HepG2 (cell line): ENCODE measurements around the gene GHSR. TPM values are rescaled to one million over a fixed set of nuclear protein-coding genes. Genes with fewer than 3 reads are reported as not detected.

Experiments used
- ATAC-seq: fragments of 200-7000 bp; cut with Tn5 transposase; 3 replicates; pipeline ENCODE4 v1.9.1; 2020; ENCODE audit warnings: mild to moderate bottlenecking, moderate library complexity
- BruUV-seq: library from RNA; stranded (reverse); fragments of 400-500 nt; replicated peaks from 2 replicates; lab custom pipeline; 2021; lab: Mats Ljungman, UMichigan
- CTCF ChIA-PET: fragments of 300-600 bp; formaldehyde crosslinking; extraction: SDS; loops from one replicate; lab custom pipeline; 2021; ENCODE audit warnings: low total read pairs, inconsistent platforms, low intra/inter-chr PET ratio; lab: Yijun Ruan, JAX
- POLR2A ChIA-PET: fragments of 350-600 bp; sonication (Branson Sonifier 250); formaldehyde crosslinking; loops from one replicate; lab custom pipeline; 2020; ENCODE audit warnings: antibody characterized with exemption, inconsistent platforms; lab: Yijun Ruan, JAX
- DNase-seq: peaks from one replicate; pipeline ENCODE4 v3.0.0-alpha.2; 2015; ENCODE audit warnings: low spot score
- FAIRE-seq: peaks from 3 replicates; lab custom pipeline; 2011; peaks lifted over from hg19 to GRCh38; lab: Jason Lieb, UNC
- H2AFZ ChIP-seq: one replicate; pipeline ENCODE4 v1.6.1; 2011; ENCODE audit warnings: low read length, inconsistent platforms
- H3K27ac ChIP-seq: fragments of 300-600 bp; 3 replicates; pipeline ENCODE4 v1.8.0; 2011; ENCODE audit warnings: mixed run types, mild to moderate bottlenecking, mixed read lengths, low read length, inconsistent platforms; ENCODE audit not compliant: insufficient read depth; ENCODE audit errors: extremely low read length
- H3K27me3 ChIP-seq, 2 experiments: fragments of 200-600 bp in 1 of 2; 2 replicates in 1 of 2; 3 replicates in 1 of 2; pipeline versions ENCODE4 v1.6.0 to v1.8.0; 2011; ENCODE audit warnings: low read length in 2 of 2, mild to moderate bottlenecking in 2 of 2, moderate library complexity in 2 of 2, inconsistent platforms in 1 of 2; ENCODE audit not compliant: insufficient read depth in 2 of 2, control insufficient read depth in 1 of 2
- H3K36me3 ChIP-seq, 2 experiments: fragments of 200-600 bp in 1 of 2; replicated peaks in 1 of 2; 2 replicates in 1 of 2; 3 replicates in 1 of 2; pipeline versions ENCODE4 v1.5.1 to v1.8.0; 2011; ENCODE audit warnings: low read length in 2 of 2, inconsistent platforms in 1 of 2; ENCODE audit not compliant: insufficient read depth in 2 of 2, control insufficient read depth in 1 of 2
- H3K4me1 ChIP-seq: 2 replicates; pipeline ENCODE4 v1.5.1; 2012; ENCODE audit warnings: low read length, inconsistent platforms; ENCODE audit not compliant: insufficient read depth
- H3K4me2 ChIP-seq: 2 replicates; pipeline ENCODE4 v1.6.0; 2011; ENCODE audit warnings: low read depth, low read length, inconsistent platforms
- H3K4me3 ChIP-seq, 3 experiments: fragments of 200-600 bp in 1 of 3; sonication (generic), shearing (Covaris generic) in 1 of 3; replicated peaks in 1 of 3; 2 replicates each; pipeline ENCODE4 v1.5.1; 2011 to 2016; ENCODE audit warnings: low read length in 3 of 3, inconsistent platforms in 2 of 3, low read depth in 2 of 3, mild to moderate bottlenecking in 2 of 3, control low read depth in 1 of 3, mixed read lengths in 1 of 3; ENCODE audit not compliant: insufficient read depth in 1 of 3
- H3K79me2 ChIP-seq: one replicate; pipeline ENCODE4 v1.6.1; 2011; ENCODE audit warnings: low read length, inconsistent platforms; ENCODE audit not compliant: insufficient read depth
- H3K9ac ChIP-seq: 2 replicates; pipeline ENCODE4 v1.6.0; 2011; ENCODE audit warnings: mild to moderate bottlenecking, low read depth, low read length, inconsistent platforms; ENCODE audit not compliant: insufficient read depth
- H3K9me3 ChIP-seq: 2 replicates; pipeline ENCODE4 v1.5.1; 2012; ENCODE audit warnings: mild to moderate bottlenecking, low read length
- H4K20me1 ChIP-seq: 2 replicates; pipeline ENCODE4 v1.6.0; 2011; ENCODE audit warnings: inconsistent platforms, mild to moderate bottlenecking, low read length, moderate library complexity; ENCODE audit not compliant: insufficient read depth
- FOXO1 ChIP-seq: sonication (generic); formaldehyde crosslinking; IDR thresholded peaks from 2 replicates; pipeline ENCODE4 v1.4.0; 2020; ENCODE audit warnings: missing genetic modification reagents
- IRX3 ChIP-seq: sonication (generic); formaldehyde crosslinking; IDR thresholded peaks from 2 replicates; pipeline ENCODE4 v1.8.1; 2023; ENCODE audit warnings: mild to moderate bottlenecking, low read depth, missing genetic modification reagents, borderline replicate concordance
- LCORL ChIP-seq, 2 experiments: fragments of 450-650 bp in 1 of 2; sonication (generic) in 1 of 2; formaldehyde crosslinking in 1 of 2; IDR thresholded peaks; 2 replicates each; pipeline versions ENCODE4 v1.5.0 to v1.6.1; 2017 to 2020; ENCODE audit warnings: antibody characterized with exemption in 1 of 2, missing genetic modification reagents in 1 of 2
- MIER2 ChIP-seq: IDR thresholded peaks from 2 replicates; pipeline ENCODE4 v1.6.1; 2016; ENCODE audit warnings: missing biosample characterization, missing genetic modification reagents
- PAF1 ChIP-seq: IDR thresholded peaks from 2 replicates; pipeline ENCODE4 v1.6.1; 2016; ENCODE audit warnings: missing genetic modification reagents, missing compliant biosample characterization
- PCBP1 ChIP-seq: fragments of 200-400 bp; formaldehyde crosslinking; IDR thresholded peaks from 2 replicates; pipeline ENCODE4 v1.6.1; 2017; ENCODE audit warnings: mild to moderate bottlenecking, low read depth, low read length, borderline replicate concordance
- PRPF4 ChIP-seq: fragments of 200-400 bp; formaldehyde crosslinking; IDR thresholded peaks from 2 replicates; pipeline ENCODE4 v1.6.1; 2016; ENCODE audit warnings: low read length, low read depth; ENCODE audit not compliant: poor library complexity, severe bottlenecking
- RNF219 ChIP-seq: sonication (generic); formaldehyde crosslinking; IDR thresholded peaks from 2 replicates; pipeline ENCODE4 v1.5.0; 2020; ENCODE audit warnings: mild to moderate bottlenecking, missing genetic modification reagents
- SALL1 ChIP-seq: sonication (generic); formaldehyde crosslinking; IDR thresholded peaks from 2 replicates; pipeline ENCODE4 v1.8.0; 2022; ENCODE audit warnings: mild to moderate bottlenecking, missing genetic modification reagents
- SAP130 ChIP-seq: IDR thresholded peaks from 2 replicates; pipeline ENCODE4 v1.6.1; 2016; ENCODE audit warnings: low read depth
- TEAD3 ChIP-seq: optimal IDR thresholded peaks from 2 replicates; pipeline ENCODE3; 2016; ENCODE audit warnings: borderline replicate concordance
- ZNF12 ChIP-seq: sonication (generic); formaldehyde crosslinking; IDR thresholded peaks from 2 replicates; pipeline ENCODE4 v1.5.0; 2020; ENCODE audit warnings: missing genetic modification reagents
- ZNF354B ChIP-seq: sonication (generic); formaldehyde crosslinking; IDR thresholded peaks from 2 replicates; pipeline ENCODE4 v1.8.0; 2022; ENCODE audit warnings: mild to moderate bottlenecking, missing genetic modification reagents
- ZNF362 ChIP-seq: sonication (generic); formaldehyde crosslinking; IDR thresholded peaks from 2 replicates; pipeline ENCODE4 v1.4.0; 2020; ENCODE audit warnings: missing genetic modification reagents, mild to moderate bottlenecking, borderline replicate concordance
- ZNF441 ChIP-seq: sonication (generic); formaldehyde crosslinking; IDR thresholded peaks from 2 replicates; pipeline ENCODE4 v1.7.0; 2021; ENCODE audit warnings: missing genetic modification reagents, borderline replicate concordance
- ZNF687 ChIP-seq: sonication (generic); formaldehyde crosslinking; IDR thresholded peaks from 2 replicates; pipeline ENCODE4 v1.5.1; 2020; ENCODE audit warnings: mild to moderate bottlenecking, missing genetic modification reagents, moderate library complexity
- ZNF713 ChIP-seq: sonication (generic); formaldehyde crosslinking; IDR thresholded peaks from 2 replicates; pipeline ENCODE4 v1.4.0; 2020; ENCODE audit warnings: mild to moderate bottlenecking, missing genetic modification reagents
- WGBS: methylation state at CpG from one replicate; pipeline ENCODE4 v1.1.6; 2017; ENCODE audit warnings: low lambda C conversion rate; 5-methylcytosine and 5-hydroxymethylcytosine counted together
- in situ Hi-C: cut with HindIII; loops from 2 replicates; pipeline ENCODE4 v1.10.0; 2017; ENCODE audit warnings: low pct_unique_long_range_greater_than_20kb; ENCODE audit not compliant: extremely low pct_ligation_motif_present
- intact Hi-C: fragments of 100-400 bp; cut with micrococcal nuclease; formaldehyde crosslinking; loops from one replicate; pipeline ENCODE4 v1.10.0; 2022; ENCODE audit not compliant: unreplicated experiment
- polyA plus RNA-seq, 8 experiments: library from polyadenylated mRNA; depleted of rRNA in 3 of 8; stranded (reverse) in 7 of 8; unstranded in 1 of 8; fragments of >200 nt; fragmentation: Illumina TruSeq in 4 of 8; extraction: Trizol in 4 of 8; gene quantifications; 2 replicates each; pipeline versions ENCODE4 v1.2.1 to v1.2.3, GENCODE V29; 2011 to 2016; ENCODE audit warnings: low read depth in 4 of 8, missing spikeins in 1 of 8, mixed read lengths in 1 of 8; ENCODE audit not compliant: insufficient read depth in 1 of 8
- total RNA-seq, 5 experiments: library from RNA; depleted of rRNA; stranded (reverse); fragments of >200 nt; fragmentation: Illumina TruSeq; extraction: Trizol; gene quantifications; 2 replicates each; pipeline ENCODE4 v1.2.3, GENCODE V29; 2016; ENCODE audit warnings: low read depth in 1 of 5

GHSR gene
- total and polyA plus RNA-seq, 2 of the 13 experiments (the other 11 are each of a cell fraction or from before 2014, with no cell fraction given), result not detected

GRCh38 chr3:172449466-172450149 lies 1.4 kb upstream of the GHSR start:
- Histone ChIP-seq H3K9me3 (no peaks in the 10 kb centered on the region), H2AFZ (no peak overlapping the region), H3K79me2 (no peaks in the 10 kb centered on the region), H3K36me3 (no peaks in the 10 kb centered on the region), H3K4me3 (no peak overlapping the region), H3K27ac (no peak overlapping the region), H3K9ac (no peak overlapping the region), H3K4me1 (peaks cover 6% of the 10 kb centered on the region), H4K20me1 (no peaks in the 10 kb centered on the region; the same call in 1 of the 2 replicates), H3K4me2 (peak overlapping the region; percentile 36; the same call in 1 of the 2 replicates), H3K27me3 (peaks cover 3 to 16% of the 10 kb centered on the region in 2 experiments; a peak in 4 of 5 replicates)
- in situ Hi-C loops, result no loop called here
- ChIA-PET POLR2A (no interaction called here), CTCF (no interaction called here)
- intact Hi-C loops, result no loop called here
- ATAC-seq, result peak; percentile 91
- no peak for DNase-seq
- 17% methylated on average over 25 of the region's 34 CpGs for WGBS
- BruUV-seq, result no TSS peak
- FAIRE-seq, result no peak
- TF ChIP-seq FOXO1 (0 out of 2 replicates have a peak, but pooled peaks have one; percentile 29), ZNF12 (peak; percentile 52; the same call in 1 of the 2 replicates), PCBP1 (no peak), RNF219 (CRISPR knock-in tag) (no peak), ZNF441 (0 out of 2 replicates have a peak, but pooled peaks have one; percentile 64), SAP130 (CRISPR knock-in tag) (peak; percentile 35; the same call in 1 of the 2 replicates), ZNF354B (CRISPR knock-in tag) (no peak), ZNF713 (CRISPR knock-in tag) (no peak), TEAD3 (CRISPR knock-in tag) (peak; percentile 32), PRPF4 (no peak), IRX3 (0 out of 2 replicates have a peak, but pooled peaks have one; percentile 34), ZNF362 (CRISPR knock-in tag) (no peak), LCORL (IDR thresholded peaks at IDR 0.05) (no peak), LCORL (CRISPR knock-in tag; IDR thresholded peaks at IDR 0.05) (no peak), ZNF687 (CRISPR knock-in tag) (peak; percentile 32; the same call in 1 of the 2 replicates), PAF1 (CRISPR knock-in tag) (no peak), SALL1 (CRISPR knock-in tag) (peak; percentile 79), MIER2 (CRISPR knock-in tag) (peak; percentile 98)
